ENCODE results near the gene CCNG1. TPM values are rescaled to one million over a fixed set of nuclear protein-coding genes. Genes with fewer than 3 reads are reported as not detected.

The CCNG1 gene
- polyA plus RNA-seq, 1 donor from 2014 or later = 106 TPM

GRCh38 chr5:163478982-163479271 lies 41.5 kb downstream of the CCNG1 start (continued):
- no peak for TF ChIP-seq EZH2 (IDR thresholded peaks at IDR 0.05; ENCODE audit: borderline replicate concordance, insufficient read depth, low read length, poor library complexity, severe bottlenecking)
- no peak for TF ChIP-seq EP300 (conservative IDR thresholded peaks at IDR 0.05; ENCODE audit: poor library complexity, severe bottlenecking)
- no peak for TF ChIP-seq SMC3 (conservative IDR thresholded peaks at IDR 0.05; ENCODE audit: poor library complexity)

GRCh38 chr5:163489055-163489744 lies 51.8 kb downstream of the CCNG1 start:
- H3K36me3 ChIP-seq (ENCODE audit: insufficient read depth, low read length) = no peaks in the 10 kb centered on the region

More at GRCh38 chr5:163489055-163489744, 51.8 kb downstream of the CCNG1 start:
- H3K27me3 ChIP-seq (ENCODE audit: insufficient read depth, low read depth, low read length) = no peaks in the 10 kb centered on the region
- no peaks in the 10 kb centered on the region for H4K20me1 ChIP-seq (ENCODE audit: insufficient read depth)
- H3K9me3 ChIP-seq (ENCODE audit: low read length) = no peaks in the 10 kb centered on the region
- no peaks in the 10 kb centered on the region for H3K79me2 ChIP-seq (replicated peaks; ENCODE audit: insufficient read depth, low read length)
- H3K9ac ChIP-seq (ENCODE audit: low read length) = no peak overlapping the region
- H3F3A ChIP-seq (ENCODE audit: insufficient read depth, low read length, poor library complexity, severe bottlenecking) = no peaks in the 10 kb centered on the region
- no peak overlapping the region for H3K27ac ChIP-seq (ENCODE audit: low read length)
- H3K4me3 ChIP-seq (ENCODE audit: low read length) = no peak overlapping the region
- no peak overlapping the region for H3K4me2 ChIP-seq (ENCODE audit: low read length)
- no peak for TF ChIP-seq MXI1 (conservative IDR thresholded peaks at IDR 0.05; ENCODE audit: poor library complexity, severe bottlenecking)
- no peak for TF ChIP-seq TAF1 (IDR thresholded peaks at IDR 0.05; ENCODE audit: low read depth)
- no peak for TF ChIP-seq CTCF (IDR thresholded peaks at IDR 0.05; ENCODE audit: poor library complexity, severe bottlenecking)
- no peak for TF ChIP-seq SMC3 (conservative IDR thresholded peaks at IDR 0.05; ENCODE audit: poor library complexity)
- no peak for TF ChIP-seq RAD21 (conservative IDR thresholded peaks at IDR 0.05)
- TF ChIP-seq EP300 (conservative IDR thresholded peaks at IDR 0.05; ENCODE audit: poor library complexity, severe bottlenecking) = no peak
- no peak for TF ChIP-seq REST (IDR thresholded peaks at IDR 0.05; ENCODE audit: borderline replicate concordance)
- no peak for TF ChIP-seq POLR2AphosphoS5 (IDR thresholded peaks at IDR 0.05)
- no peak for TF ChIP-seq EZH2 (IDR thresholded peaks at IDR 0.05; ENCODE audit: borderline replicate concordance, insufficient read depth, low read length, poor library complexity, severe bottlenecking)
- no peaks in the 10 kb centered on the region for H3K9me2 ChIP-seq (ENCODE audit: insufficient read depth, low read length)
- no peak overlapping the region for H2AFZ ChIP-seq (ENCODE audit: low read depth, low read length)

Data from neural cell (in vitro differentiated cells).